Stimulated activated effector memory CD8-positive, alpha-beta T cell treated with anti-CD3 and anti-CD28 coated beads, Interleukin-12 subunit alpha, Interleukin-12 subunit beta, amount 100 ng/mL, for 72 hours (primary cell): ENCODE data around the gene RAB40AL.
"Not testable (repeated sequence)": the region's sequence is repeated elsewhere in the genome, so short reads cannot be mapped to it uniquely, and the experiment has no call there.

Experiments
- ATAC-seq: fragments of 150-1000 bp; cut with Tn5 transposase; 2 replicates; pipeline ENCODE4 v1.10.0; 2021
- DNase-seq, 2 donors: peaks; one replicate each; pipeline ENCODE4 v3.0.0; 2021 to 2022; ENCODE audit warnings: low spot score in 2 of 2
- H3K27ac Mint-ChIP-seq: one replicate; pipeline ENCODE4 v1.8.0; 2022; ENCODE audit warnings: mild to moderate bottlenecking, mixed read lengths
- H3K36me3 Mint-ChIP-seq: one replicate; pipeline ENCODE4 v1.8.0; 2022; ENCODE audit warnings: mild to moderate bottlenecking, mixed read lengths
- H3K4me1 Mint-ChIP-seq: one replicate; pipeline ENCODE4 v1.8.0; 2022; ENCODE audit warnings: mixed read lengths
- H3K4me3 Mint-ChIP-seq: one replicate; pipeline ENCODE4 v1.8.0; 2022; ENCODE audit warnings: mild to moderate bottlenecking, mixed read lengths
- H3K9me3 Mint-ChIP-seq: one replicate; pipeline ENCODE4 v1.8.0; 2022; ENCODE audit warnings: mixed read lengths

Gene RAB40AL, protein sequence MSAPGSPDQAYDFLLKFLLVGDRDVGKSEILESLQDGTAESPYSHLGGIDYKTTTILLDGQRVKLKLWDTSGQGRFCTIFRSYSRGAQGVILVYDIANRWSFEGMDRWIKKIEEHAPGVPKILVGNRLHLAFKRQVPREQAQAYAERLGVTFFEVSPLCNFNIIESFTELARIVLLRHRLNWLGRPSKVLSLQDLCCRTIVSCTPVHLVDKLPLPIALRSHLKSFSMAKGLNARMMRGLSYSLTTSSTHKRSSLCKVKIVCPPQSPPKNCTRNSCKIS

DNA sequence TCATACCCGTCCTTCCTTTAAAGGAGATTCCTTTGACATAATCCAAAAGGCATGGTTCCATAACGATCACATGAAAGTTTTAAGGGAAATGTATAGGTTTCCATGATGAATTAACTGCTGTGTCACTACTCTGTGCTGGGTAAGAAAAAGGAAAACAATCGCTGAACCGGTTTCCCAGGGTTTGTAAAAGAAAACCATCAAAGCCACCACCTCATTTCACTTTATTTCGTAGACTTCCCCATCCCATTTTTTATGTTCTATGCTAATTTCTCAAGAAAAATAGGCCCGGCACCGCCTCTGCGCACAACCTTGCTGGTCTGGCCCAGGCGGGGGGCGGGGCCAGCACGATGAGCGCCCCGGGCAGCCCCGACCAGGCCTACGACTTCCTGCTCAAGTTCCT, at the start of gene RAB40AL:
Gene RAB40AL (plus strand): TSS at position 301 of the 400 bp plus-strand sequence. CDS start 47 bp downstream, at position 348.
- DNase-seq, ATAC-seq, H3K9me3 Mint-ChIP-seq, H3K27ac Mint-ChIP-seq, H3K36me3 Mint-ChIP-seq, H3K4me1 Mint-ChIP-seq, H3K4me3 Mint-ChIP-seq: not testable (repeated sequence)

DNA sequence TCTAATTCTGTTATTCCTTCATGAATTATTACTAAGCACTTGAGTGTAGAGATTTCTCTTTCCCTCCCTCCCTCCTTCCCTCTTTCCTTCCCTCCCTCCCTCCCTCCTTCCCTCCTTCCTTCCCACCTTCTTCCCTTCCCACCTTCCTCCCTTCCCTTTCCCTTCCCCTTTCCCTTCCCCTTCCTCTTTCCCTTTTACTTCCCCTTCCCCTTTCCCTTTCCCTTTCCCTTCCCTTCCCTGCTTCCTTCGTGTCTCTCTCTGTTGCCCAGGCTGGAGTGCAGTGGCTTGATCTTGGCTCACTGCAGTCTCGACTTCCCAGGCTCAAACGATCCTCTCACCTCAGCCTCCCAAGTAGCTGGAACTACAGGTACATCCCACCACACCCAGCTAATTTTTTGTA, 49.4 kb upstream of the RAB40AL start:
- no peaks in the 10 kb centered on the region for H3K4me1 Mint-ChIP-seq

DNA sequence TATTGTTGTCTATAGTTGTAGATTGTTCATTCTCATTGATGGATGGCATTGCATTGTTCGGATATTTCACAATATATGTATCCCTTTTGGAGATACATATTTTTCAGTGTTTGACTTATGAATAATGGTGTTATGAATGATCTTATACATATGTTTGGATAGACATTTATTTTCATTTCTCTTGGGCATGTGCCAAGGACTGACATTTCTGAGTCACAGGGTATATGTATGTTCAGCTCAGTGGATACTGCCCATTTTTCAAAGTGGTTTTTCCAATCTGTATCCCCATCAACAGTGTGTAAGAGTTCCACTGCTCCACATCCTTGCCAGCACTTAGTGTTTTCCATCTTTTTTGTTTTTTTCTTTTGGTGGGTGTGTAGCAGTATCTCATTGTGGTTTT, 45.0 kb upstream of the RAB40AL start:
- Mint-ChIP-seq H3K4me3 (no peak overlapping the region), H3K4me1 (no peaks in the 10 kb centered on the region), H3K27ac (no peak overlapping the region), H3K36me3 (no peaks in the 10 kb centered on the region), H3K9me3 (no peaks in the 10 kb centered on the region)
- no peak for DNase-seq
- no peak for ATAC-seq

More for the DNA sequence above, 49.4 kb upstream of the RAB40AL start:
- DNase-seq (no peak), ATAC-seq (no peak)
- H3K4me3 Mint-ChIP-seq = no peak overlapping the region
- no peaks in the 10 kb centered on the region for H3K36me3 Mint-ChIP-seq
- no peak overlapping the region for H3K27ac Mint-ChIP-seq
- no peaks in the 10 kb centered on the region for H3K9me3 Mint-ChIP-seq

DNA sequence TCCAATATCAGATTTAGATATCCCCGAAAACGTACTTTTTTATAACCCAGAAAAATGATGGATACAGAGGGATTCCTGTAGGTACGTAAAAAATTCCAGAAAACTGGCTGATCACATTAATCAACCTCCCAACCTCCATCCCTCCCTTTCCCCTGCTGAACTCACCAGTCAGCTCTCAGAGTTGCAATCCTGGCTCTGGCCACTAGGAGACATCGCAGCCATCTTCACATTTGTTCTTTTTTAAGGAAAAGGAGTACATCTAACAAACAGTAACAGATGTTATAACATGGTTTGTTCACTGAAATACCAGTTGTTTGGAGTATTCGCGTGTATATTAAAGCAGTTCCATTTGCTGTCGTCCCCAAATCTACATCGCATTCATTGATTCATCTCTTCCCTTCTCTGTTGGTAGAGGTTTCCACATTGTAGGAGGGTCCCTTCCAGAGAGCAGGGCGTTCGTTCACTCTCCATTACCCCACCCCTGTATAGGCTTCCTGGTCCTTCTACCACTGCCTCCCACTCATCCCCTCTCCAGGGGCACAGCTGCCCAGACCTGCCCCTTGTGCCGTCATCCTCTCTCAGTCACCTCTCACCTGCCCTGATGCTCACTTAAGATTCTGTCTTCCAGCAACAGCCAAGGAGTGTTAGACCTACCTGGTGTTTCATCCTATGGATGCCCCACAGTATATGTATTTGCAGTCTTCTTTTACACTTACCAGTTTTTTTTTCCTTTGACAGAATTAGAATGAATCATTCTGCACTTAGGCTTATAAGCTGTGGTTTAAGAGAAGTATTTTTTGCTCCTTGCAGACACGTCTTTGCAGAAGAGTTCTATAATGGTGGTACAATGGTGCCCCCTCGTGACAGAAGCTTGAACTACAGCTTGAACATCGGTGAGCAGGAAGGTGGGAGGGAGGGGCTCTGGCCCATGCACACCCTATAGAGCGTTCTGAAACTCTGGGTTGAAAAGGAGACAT, 36.8 kb upstream of the RAB40AL start:
- ATAC-seq (peak; percentile 89), DNase-seq (peak; percentile 45 to 84)
- H3K36me3 Mint-ChIP-seq = no peaks in the 10 kb centered on the region
- H3K4me3 Mint-ChIP-seq = peak overlapping the region; percentile 61
- H3K27ac Mint-ChIP-seq = no peak overlapping the region
- H3K4me1 Mint-ChIP-seq = peaks cover 10% of the 10 kb centered on the region
- H3K9me3 Mint-ChIP-seq = no peaks in the 10 kb centered on the region

DNA sequence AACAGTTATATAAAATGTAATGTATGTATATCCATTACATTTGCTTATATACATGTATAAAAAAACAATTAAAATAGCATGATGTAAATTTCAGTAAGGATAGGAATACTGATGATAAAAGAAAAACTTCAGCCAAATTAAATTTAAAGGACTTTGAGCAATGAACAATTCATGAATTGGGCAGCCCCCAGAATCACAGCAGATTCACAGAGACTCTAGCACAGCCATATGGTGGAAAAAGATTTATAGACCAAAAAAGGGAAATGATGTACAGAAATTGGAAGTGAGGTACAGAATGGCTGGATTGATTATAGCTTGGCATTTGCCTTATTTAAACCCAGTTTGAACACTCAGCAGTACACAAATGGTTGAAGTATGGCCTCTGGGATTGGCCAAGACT, 34.7 kb upstream of the RAB40AL start:
- Mint-ChIP-seq H3K4me3 (no peak overlapping the region), H3K4me1 (peaks cover 10% of the 10 kb centered on the region), H3K27ac (no peak overlapping the region), H3K9me3 (no peaks in the 10 kb centered on the region), H3K36me3 (peaks cover 4% of the 10 kb centered on the region)
- no peak for ATAC-seq
- DNase-seq = no peak

DNA sequence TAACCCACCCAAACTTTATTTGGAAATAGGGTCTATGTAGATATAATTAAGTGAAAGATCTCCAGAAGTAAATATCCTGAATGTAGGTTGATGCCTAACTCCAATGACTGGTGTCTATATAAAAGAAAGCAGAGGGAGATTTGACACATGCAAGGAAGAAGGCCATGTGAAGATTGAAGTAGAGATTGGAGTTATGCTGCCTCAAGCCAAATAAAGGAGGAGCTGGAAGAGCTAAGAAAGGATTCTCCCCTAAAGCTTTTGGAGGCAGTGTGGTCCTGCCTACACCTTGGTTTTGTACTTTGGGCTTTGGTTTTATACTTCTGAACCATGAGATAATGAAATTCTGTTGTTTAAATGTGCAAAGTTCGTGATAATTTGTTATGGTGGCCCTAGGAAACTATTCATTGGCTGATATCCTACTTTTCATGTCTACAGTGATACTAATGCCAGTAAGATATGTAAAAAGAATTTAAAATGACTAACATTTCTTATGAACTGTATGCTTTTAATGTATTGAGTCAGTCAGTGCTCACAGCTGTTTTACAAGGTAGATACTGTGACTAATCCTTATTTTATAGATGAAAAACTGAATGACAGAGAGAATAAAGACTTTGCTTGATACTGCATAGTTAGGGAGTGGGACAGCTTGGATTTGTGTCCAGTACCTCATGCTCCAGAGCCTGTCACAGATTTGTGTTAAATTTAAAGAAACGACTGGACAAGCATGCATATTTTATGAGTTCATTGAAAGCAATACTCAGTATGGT, 5.9 kb upstream of the RAB40AL start:
- ATAC-seq (no peak), DNase-seq (no peak)
- Mint-ChIP-seq H3K27ac (no peak overlapping the region), H3K4me1 (no peaks in the 10 kb centered on the region), H3K4me3 (no peak overlapping the region), H3K9me3 (no peaks in the 10 kb centered on the region), H3K36me3 (no peaks in the 10 kb centered on the region)

DNA sequence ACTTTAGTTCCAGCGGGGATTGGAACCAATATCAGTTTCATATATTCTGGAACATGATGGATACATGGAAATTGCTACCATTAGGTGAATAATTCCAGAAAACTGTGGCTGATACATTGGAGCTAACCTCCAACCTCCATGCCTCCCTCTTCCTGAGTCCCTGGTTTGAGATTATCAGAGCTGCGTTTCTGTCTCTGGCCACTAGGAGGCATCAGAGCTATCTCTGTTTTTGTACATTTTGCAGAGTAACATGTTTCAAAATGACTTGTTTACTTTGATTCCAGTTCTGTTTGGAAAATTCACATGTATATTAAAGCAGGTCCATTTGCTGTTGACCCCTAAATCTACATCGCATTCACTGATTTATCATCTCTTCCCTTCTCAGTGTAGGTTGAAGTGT, 2.4 kb upstream of the RAB40AL start:
- no peaks in the 10 kb centered on the region for H3K4me1 Mint-ChIP-seq
- H3K27ac Mint-ChIP-seq = no peak overlapping the region
- no peak for ATAC-seq
- no peak overlapping the region for H3K4me3 Mint-ChIP-seq
- DNase-seq = peak; percentile 3 to 49
- no peaks in the 10 kb centered on the region for H3K36me3 Mint-ChIP-seq
- H3K9me3 Mint-ChIP-seq = no peaks in the 10 kb centered on the region

DNA sequence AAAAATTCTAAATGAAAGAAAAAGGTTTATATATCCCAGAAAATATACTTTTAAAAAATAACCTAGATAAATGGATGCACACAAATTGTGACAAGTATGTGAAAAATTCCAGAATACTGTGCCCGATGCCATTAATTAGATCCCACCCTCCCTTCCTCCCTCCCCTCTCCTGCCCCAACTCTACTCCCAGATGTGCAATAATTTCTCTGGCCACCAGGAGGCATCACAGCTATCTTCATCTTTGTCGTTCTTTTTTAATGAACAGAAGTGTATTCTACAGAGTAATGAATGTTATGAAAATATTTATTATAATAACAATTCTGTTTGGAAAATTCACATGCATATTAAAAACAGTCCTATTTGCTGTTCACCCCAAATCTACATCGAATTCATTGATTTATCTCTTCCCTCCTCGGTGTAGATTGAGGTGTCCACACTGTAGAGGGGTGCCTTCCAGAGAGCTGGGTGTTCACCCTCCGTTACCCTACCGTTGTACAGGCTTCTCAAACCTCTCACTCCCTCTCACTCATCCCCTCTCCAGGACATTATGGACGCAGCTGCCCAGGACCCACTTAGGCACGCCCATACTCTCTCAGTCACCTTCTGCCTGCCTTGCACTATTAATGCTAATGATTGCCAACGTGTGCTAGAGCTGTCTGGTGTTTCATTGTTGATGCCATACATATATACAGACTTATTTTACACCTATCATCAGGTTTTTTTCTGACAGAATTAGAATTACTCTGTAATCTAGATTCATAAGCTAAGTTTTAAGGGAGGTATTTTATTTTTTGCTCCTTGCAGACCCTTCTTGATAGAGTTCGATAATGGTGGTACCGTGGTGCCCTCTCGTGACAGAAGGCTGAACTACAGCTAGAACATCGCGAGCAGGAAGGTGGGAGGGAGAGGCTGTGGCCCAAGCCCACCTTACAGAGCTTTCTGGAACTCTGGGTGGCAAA, 14.1 kb downstream of the RAB40AL start:
- DNase-seq = peak; percentile 18 to 74
- peaks cover 7% of the 10 kb centered on the region for H3K4me1 Mint-ChIP-seq
- H3K9me3 Mint-ChIP-seq = no peaks in the 10 kb centered on the region
- peak overlapping the region; percentile 65 for H3K4me3 Mint-ChIP-seq
- ATAC-seq = peak; percentile 60
- no peak overlapping the region for H3K27ac Mint-ChIP-seq
- no peaks in the 10 kb centered on the region for H3K36me3 Mint-ChIP-seq

DNA sequence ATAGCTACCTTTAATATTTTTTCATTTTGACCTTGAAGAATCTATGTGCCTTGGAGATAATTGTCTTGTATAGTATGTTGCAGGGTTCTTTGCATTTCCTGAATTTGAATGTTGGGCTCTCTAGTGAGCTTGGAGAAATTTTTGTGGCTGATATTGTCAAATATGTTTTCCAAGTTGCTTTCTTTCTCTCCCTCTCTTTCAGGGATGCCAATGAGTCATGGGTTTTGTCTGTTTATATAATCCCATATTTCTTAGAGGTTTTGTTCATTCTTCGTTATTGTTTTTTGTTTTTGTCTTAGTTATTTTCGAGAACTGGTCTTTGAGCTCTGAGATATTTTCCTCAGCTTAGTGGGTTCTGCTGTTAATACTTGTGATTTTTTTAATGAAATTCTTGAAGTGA, 20.7 kb downstream of the RAB40AL start:
- Mint-ChIP-seq H3K4me1 (no peaks in the 10 kb centered on the region), H3K9me3 (no peaks in the 10 kb centered on the region), H3K36me3 (no peaks in the 10 kb centered on the region), H3K4me3 (no peak overlapping the region), H3K27ac (no peak overlapping the region)
- DNase-seq (no peak), ATAC-seq (no peak)

DNA sequence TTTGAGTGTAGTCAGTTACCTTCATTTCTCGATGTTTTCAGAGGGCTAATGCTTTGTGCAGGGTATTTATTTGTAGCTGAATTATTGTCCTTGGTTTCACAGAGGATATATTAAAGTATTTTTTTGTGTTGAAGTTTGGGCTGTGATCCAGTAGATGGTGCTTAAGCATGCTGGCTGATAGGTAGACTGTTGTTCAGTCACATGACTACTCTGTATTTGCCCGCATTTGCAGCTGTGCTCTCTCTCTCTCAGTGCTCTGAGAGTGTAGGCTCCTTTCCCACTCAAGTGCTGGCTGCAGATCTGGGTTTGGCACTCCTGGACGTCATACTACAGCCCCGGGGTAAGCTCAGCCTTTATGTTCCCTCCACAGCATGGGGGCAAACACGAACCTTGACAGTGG, 21.7 kb downstream of the RAB40AL start:
- DNase-seq = no peak
- no peak overlapping the region for H3K4me3 Mint-ChIP-seq
- no peaks in the 10 kb centered on the region for H3K36me3 Mint-ChIP-seq
- no peaks in the 10 kb centered on the region for H3K9me3 Mint-ChIP-seq
- H3K27ac Mint-ChIP-seq = no peak overlapping the region
- no peak for ATAC-seq
- H3K4me1 Mint-ChIP-seq = no peaks in the 10 kb centered on the region

DNA sequence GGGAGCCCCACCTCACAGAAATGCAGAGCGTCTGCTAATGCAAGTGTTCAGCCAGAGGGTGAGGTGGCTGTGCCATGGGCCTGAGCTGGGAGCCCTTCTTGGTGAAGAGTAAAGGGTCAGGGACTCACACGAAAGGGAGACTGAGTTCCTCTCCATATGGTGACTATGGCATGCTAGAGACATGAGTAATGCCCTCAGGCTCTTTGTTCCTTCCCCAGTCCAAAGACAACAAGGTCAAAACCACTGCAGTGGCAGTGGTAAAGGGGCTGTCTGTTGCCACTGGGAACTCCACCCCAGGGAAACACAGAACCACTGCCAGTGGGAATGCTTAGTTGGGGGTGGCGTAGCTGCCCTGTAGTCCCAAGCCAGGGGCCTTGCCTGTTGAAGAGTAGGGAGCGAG, 22.4 kb downstream of the RAB40AL start:
- DNase-seq = no peak
- H3K4me3 Mint-ChIP-seq = no peak overlapping the region
- no peak overlapping the region for H3K27ac Mint-ChIP-seq
- no peaks in the 10 kb centered on the region for H3K4me1 Mint-ChIP-seq
- H3K9me3 Mint-ChIP-seq = no peaks in the 10 kb centered on the region
- H3K36me3 Mint-ChIP-seq = no peaks in the 10 kb centered on the region
- no peak for ATAC-seq

DNA sequence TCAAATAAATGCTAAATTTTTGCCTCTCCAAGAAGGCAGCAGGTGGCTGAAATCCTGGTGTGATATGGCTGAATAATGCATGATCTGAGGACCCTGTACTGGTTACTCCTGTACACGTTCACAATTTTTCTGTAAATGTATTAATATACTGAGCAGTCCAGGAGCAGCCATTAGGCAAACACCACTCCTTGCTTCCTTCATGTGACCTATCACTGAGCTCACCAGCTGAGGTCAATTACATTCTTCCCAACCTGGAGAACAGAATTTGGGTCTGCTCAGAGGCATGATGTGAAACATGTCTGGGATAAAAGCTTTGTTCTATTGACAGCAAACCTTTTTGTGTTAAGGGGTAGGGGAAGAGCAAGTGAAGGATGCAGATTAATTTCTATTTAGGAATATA, 26.9 kb downstream of the RAB40AL start:
- Mint-ChIP-seq H3K4me3 (no peak overlapping the region), H3K36me3 (peaks cover 5% of the 10 kb centered on the region), H3K4me1 (no peaks in the 10 kb centered on the region), H3K9me3 (peaks cover 3% of the 10 kb centered on the region), H3K27ac (no peak overlapping the region)
- no peak for ATAC-seq
- DNase-seq = no peak

DNA sequence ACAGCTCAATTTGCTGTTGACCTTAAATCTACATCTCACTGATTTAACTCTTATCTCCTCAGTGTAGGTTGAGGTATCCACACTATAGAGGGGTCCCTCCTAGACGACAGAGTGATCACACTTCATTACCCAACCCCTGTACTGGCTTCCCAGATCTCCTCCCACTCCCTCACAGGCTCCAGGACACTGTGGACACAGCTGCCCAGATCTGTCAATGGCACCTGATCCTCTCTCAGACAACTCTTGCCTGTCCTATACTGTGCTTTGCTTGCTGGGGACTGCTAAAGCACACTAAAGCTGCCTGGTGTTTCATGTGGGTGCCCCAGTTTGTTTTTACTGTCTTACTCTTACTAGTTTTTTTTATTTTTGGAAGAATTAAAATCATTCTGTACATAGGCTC, 27.9 kb downstream of the RAB40AL start:
- Mint-ChIP-seq H3K4me3 (no peak overlapping the region), H3K4me1 (no peaks in the 10 kb centered on the region), H3K9me3 (peaks cover 3% of the 10 kb centered on the region), H3K36me3 (peaks cover 5% of the 10 kb centered on the region), H3K27ac (no peak overlapping the region)
- ATAC-seq (no peak), DNase-seq (no peak)

DNA sequence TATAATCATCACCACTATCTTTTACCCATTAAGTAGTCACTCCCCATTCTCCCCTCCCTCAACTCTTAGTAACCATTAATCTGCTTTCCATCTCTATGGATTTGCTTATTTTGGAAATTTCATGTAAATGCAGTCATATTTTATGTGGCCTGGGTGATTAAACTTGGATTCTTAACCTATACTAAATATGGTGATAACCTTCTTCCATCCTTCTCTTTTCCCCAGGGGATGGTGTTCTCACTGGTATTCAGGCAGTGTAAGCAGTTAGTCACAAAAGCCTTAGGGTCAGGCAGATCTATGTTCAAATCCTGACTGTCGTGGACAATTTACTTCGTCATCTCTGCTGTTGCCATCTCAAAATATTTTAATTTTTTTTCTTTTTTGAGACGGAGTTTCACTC, 29.6 kb downstream of the RAB40AL start:
- no peak overlapping the region for H3K4me3 Mint-ChIP-seq
- no peak for ATAC-seq
- peaks cover 5% of the 10 kb centered on the region for H3K36me3 Mint-ChIP-seq
- no peak overlapping the region for H3K27ac Mint-ChIP-seq
- peaks cover 6% of the 10 kb centered on the region for H3K9me3 Mint-ChIP-seq
- no peaks in the 10 kb centered on the region for H3K4me1 Mint-ChIP-seq
- no peak for DNase-seq
